T-cell (primary cell): ENCODE measurements around the gene HSPA1A. TPM values are rescaled to one million over a fixed set of nuclear protein-coding genes. Genes with fewer than 3 reads are reported as not detected.
"Not testable (repeated sequence)": the region's sequence is repeated elsewhere in the genome, so short reads cannot be mapped to it uniquely, and the experiment has no call there.

Source experiments
- ATAC-seq, 4 experiments: fragments of 200-7000 bp in 3 of 4; fragments of 150-1000 bp in 1 of 4; cut with Tn5 transposase; replicated peaks in 1 of 4; 1 replicate in 3 of 4; 2 replicates in 1 of 4; pipeline ENCODE4 v1.10.0; 2021; ENCODE audit warnings: moderate library complexity in 3 of 4, mild to moderate bottlenecking in 2 of 4, moderate number of reproducible peaks in 1 of 4
- CTCF ChIA-PET, 2 donors: fragments of 300-600 bp; sonication (Branson Sonifier 250); formaldehyde crosslinking; loops; one replicate each; lab custom pipeline; 2022; ENCODE audit warnings: antibody characterized with exemption in 2 of 2; lab: Charles Lee
- POLR2A ChIA-PET, 2 donors: fragments of 300-600 bp; sonication (Branson Sonifier 250); formaldehyde crosslinking; loops; one replicate each; lab custom pipeline; 2022; ENCODE audit warnings: antibody characterized with exemption in 2 of 2; lab: Charles Lee
- DNase-seq, 35 experiments: peaks; one replicate each; pipeline versions ENCODE4 v3.0.0 to v3.0.0-alpha.2; 2013 to 2023
- H3K27ac ChIP-seq: one replicate; pipeline ENCODE4 v1.5.1; 2013; ENCODE audit warnings: low read length
- H3K27me3 ChIP-seq, 2 experiments: replicated peaks in 1 of 2; 1 replicate in 1 of 2; 2 replicates in 1 of 2; pipeline versions ENCODE4 v1.6.1 to v1.7.0; 2013; ENCODE audit warnings: low read length in 1 of 2, mixed read lengths in 1 of 2; ENCODE audit not compliant: control insufficient read depth in 2 of 2, insufficient read depth in 2 of 2; ENCODE audit errors: extremely low read depth in 1 of 2
- H3K36me3 ChIP-seq, 2 donors: 1 replicate in 1 of 2; 2 replicates in 1 of 2; pipeline versions ENCODE4 v1.6.1 to v1.7.0; 2013; ENCODE audit warnings: low read length in 1 of 2; ENCODE audit not compliant: control insufficient read depth in 2 of 2, insufficient read depth in 1 of 2; ENCODE audit errors: extremely low read depth in 1 of 2
- H3K4me1 ChIP-seq, 2 experiments: 1 replicate in 1 of 2; 2 replicates in 1 of 2; pipeline versions ENCODE4 v1.6.1 to v1.7.0; 2013; ENCODE audit warnings: low read length in 2 of 2, mixed read lengths in 1 of 2; ENCODE audit not compliant: insufficient read depth in 2 of 2, control insufficient read depth in 1 of 2; ENCODE audit errors: extremely low read depth in 1 of 2
- H3K4me3 ChIP-seq, 2 donors: 1 replicate in 1 of 2; 2 replicates in 1 of 2; pipeline versions ENCODE4 v1.5.1 to v1.7.0; 2013; ENCODE audit warnings: mild to moderate bottlenecking in 2 of 2, low read length in 1 of 2, moderate library complexity in 1 of 2; ENCODE audit not compliant: control insufficient read depth in 1 of 2; ENCODE audit errors: extremely low read depth in 1 of 2
- H3K9me3 ChIP-seq: 2 replicates; pipeline ENCODE4 v1.7.0; 2013
- H3K27ac Mint-ChIP-seq, 2 donors: one replicate each; pipeline ENCODE4 v1.8.0; 2020 to 2021; ENCODE audit warnings: mild to moderate bottlenecking in 2 of 2, mixed read lengths in 2 of 2
- H3K27me3 Mint-ChIP-seq, 2 donors: one replicate each; pipeline ENCODE4 v1.8.0; 2021 to 2022; ENCODE audit warnings: mixed read lengths in 2 of 2
- H3K36me3 Mint-ChIP-seq: one replicate; pipeline ENCODE4 v1.8.0; 2021; ENCODE audit warnings: mixed read lengths
- H3K4me1 Mint-ChIP-seq, 3 donors: one replicate each; pipeline ENCODE4 v1.8.0; 2020 to 2022; ENCODE audit warnings: mixed read lengths in 3 of 3, mild to moderate bottlenecking in 1 of 3
- H3K4me3 Mint-ChIP-seq, 3 donors: one replicate each; pipeline ENCODE4 v1.8.0; 2020 to 2022; ENCODE audit warnings: mild to moderate bottlenecking in 3 of 3, mixed read lengths in 3 of 3, moderate library complexity in 3 of 3
- H3K9me3 Mint-ChIP-seq, 3 donors: one replicate each; pipeline ENCODE4 v1.8.0; 2020 to 2022; ENCODE audit warnings: mixed read lengths in 3 of 3
- WGBS: methylation state at CpG from one replicate; pipeline ENCODE4 v1.1.5; 2013; ENCODE audit warnings: missing lambda C conversion rate; ENCODE audit not compliant: insufficient coverage; 5-methylcytosine and 5-hydroxymethylcytosine counted together
- total RNA-seq, 35 experiments: library from RNA in 6 of 35; stranded (reverse) in 6 of 35; fragments of 120-200 nt in 1 of 35; gene quantifications; one replicate each; pipeline versions ENCODE4 v1.2.1 to v1.2.4 and lab custom pipeline; 2013 to 2026

Gene HSPA1A
- total RNA-seq, 5 donors from 2014 or later (not counting 1 experiment from before 2014, with no cell fraction given) = 8.8 to 117 (median 77.9) TPM

DNA sequence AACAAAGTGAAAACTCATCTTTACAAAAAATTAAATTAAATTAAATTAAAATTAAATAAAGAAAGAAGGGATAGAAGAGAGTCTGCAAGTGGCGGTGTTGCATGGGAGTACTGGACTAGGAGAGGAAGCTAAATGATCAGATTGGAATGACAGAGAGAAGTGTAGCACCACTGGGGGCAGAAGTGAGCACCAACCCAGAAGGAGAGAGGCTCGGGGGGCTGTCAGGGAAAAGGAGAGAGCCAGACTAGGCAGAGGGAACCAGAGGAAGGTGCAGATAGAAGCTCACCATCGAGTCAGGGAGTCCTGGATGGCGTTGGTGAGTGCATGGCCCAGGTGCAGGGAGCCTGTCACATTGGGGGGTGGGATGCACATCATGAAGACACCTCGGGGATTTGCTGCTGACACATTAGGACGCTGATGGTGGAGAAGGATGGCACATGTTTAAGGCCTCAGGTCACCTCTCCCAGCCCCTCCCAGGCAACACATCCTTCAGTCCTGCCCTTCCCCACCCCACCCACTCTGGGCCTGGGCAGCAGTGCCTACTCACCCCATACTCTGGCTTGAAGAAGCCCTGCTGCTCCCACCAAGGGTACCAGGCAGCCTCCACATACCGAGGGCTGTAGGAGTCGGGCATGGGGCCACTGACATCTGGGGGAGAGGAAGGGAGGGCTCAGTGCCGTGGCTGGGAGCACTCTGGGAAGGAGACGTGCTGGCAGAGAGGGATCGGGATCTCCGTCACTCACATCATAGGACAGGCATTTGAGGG is 23.8 kb upstream of the HSPA1A start:
- peak in 6 of 35 experiments; percentile 18 to 54 (median 30) for DNase-seq
- Mint-ChIP-seq H3K27me3 (no peaks in the 10 kb centered on the region), H3K4me3 (no peak overlapping the region), H3K27ac (peak overlapping the region; percentile 12 to 80), H3K36me3 (peaks cover 15% of the 10 kb centered on the region), H3K9me3 (no peaks in the 10 kb centered on the region), H3K4me1 (peaks cover 26 to 37% (median 29%) of the 10 kb centered on the region in 3 donors)
- CTCF ChIA-PET = interaction anchor here (0.5 to 1.4 kb wide), 5 partner anchors 18 to 135 kb away, joined by 3 to 7 read pairs (median 5); no protein-coding TSS in a partner anchor
- peaks cover 9 to 15% of the 10 kb centered on the region in 2 donors for H3K36me3 ChIP-seq
- H3K27me3 ChIP-seq = no peaks in the 10 kb centered on the region
- peaks cover 8 to 30% of the 10 kb centered on the region in 2 experiments for H3K4me1 ChIP-seq
- no peak overlapping the region for H3K4me3 ChIP-seq
- H3K27ac ChIP-seq = no peak overlapping the region
- ATAC-seq = no peak
- POLR2A ChIA-PET = no interaction called here
- no peaks in the 10 kb centered on the region for H3K9me3 ChIP-seq
- 46% methylated on average over 2 of the region's 12 CpGs for WGBS

DNA sequence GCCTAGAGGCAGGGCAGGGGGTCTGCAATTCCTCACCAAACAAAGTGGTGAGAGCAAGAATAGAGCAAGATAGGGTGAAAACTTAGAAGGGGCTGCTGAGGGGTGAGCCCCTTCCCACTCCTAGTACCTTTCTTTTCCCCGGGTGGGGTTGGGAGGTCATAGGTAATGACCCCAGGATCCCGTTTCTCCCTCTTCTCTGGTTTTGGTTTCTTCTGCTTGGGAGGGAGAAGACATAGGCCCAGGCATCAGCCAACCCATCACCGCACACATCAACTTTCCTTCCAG is 23.3 kb upstream of the HSPA1A start:
- DNase-seq (no peak), ATAC-seq (no peak)
- Mint-ChIP-seq H3K36me3 (peaks cover 15% of the 10 kb centered on the region), H3K4me1 (peaks cover 31 to 42% (median 33%) of the 10 kb centered on the region in 3 donors), H3K27me3 (no peaks in the 10 kb centered on the region), H3K9me3 (no peaks in the 10 kb centered on the region), H3K27ac (peak overlapping the region in 1 of 2 donors; percentile 24), H3K4me3 (no peak overlapping the region)
- Histone ChIP-seq H3K36me3 (peaks cover 9 to 15% of the 10 kb centered on the region in 2 donors), H3K4me3 (no peak overlapping the region), H3K27me3 (no peaks in the 10 kb centered on the region), H3K9me3 (no peaks in the 10 kb centered on the region), H3K27ac (no peak overlapping the region), H3K4me1 (peaks cover 10 to 34% of the 10 kb centered on the region in 2 experiments)
- WGBS = no CpG with 5 or more reads among the region's 3 CpGs
- POLR2A ChIA-PET = no interaction called here
- CTCF ChIA-PET = interaction anchor here (0.5 to 0.7 kb wide), 2 partner anchors 22 to 135 kb away, joined by 3 to 6 read pairs; no protein-coding TSS in a partner anchor

DNA sequence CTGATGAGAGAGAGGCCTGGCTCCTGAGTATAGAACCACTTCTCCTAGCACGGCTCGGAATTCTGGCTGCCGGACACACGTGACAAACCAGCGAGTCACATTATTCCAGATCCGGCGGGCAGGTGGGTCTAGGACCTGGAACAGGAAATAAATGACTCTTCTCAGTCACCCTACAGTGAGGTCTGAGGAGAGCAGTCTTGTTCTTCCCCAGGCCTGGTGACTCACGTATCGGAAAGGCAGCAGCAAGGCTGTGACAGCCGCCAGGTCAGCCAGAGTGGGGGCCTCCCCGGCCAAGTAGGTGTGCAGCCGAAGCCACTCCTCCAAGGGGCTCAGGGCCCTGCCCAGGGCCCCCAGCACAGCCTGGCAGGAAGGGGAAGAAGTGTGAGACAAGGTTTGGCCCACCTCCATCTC is 22.6 kb upstream of the HSPA1A start:
- CTCF ChIA-PET = no interaction called here
- H3K4me3 Mint-ChIP-seq = peak overlapping the region in 1 of 3 donors; percentile 95

DNA sequence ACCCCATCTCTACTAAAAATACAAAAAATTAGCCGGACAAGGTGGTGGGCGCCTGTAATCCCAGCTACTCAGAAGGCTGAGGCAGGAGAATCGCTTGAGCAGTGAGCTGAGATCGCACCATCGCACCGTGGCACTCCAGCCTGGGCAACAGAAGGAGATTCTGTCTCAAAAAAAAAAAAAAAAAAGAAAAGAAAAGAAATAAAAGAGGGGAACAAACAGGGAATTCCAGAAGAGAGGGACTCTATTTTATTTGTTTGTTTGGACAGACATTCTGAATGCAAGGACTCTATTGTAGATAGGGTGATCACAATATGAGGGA is 21.5 kb upstream of the HSPA1A start:
- Mint-ChIP-seq H3K4me3 (peak overlapping the region; percentile 78 to 96 (median 95)), H3K4me1 (peaks cover 45 to 57% (median 46%) of the 10 kb centered on the region in 3 donors), H3K36me3 (peaks cover 15% of the 10 kb centered on the region), H3K27ac (peak overlapping the region; percentile 84 to 96)
- H3K4me3 ChIP-seq, H3K9me3 Mint-ChIP-seq, POLR2A ChIA-PET, DNase-seq, H3K27me3 ChIP-seq, H3K9me3 ChIP-seq, ATAC-seq, H3K27me3 Mint-ChIP-seq: not testable (repeated sequence)
- peak overlapping the region; percentile 79 for H3K27ac ChIP-seq
- 100% methylated on average over 4 of the region's 6 CpGs for WGBS
- peaks cover 9 to 15% of the 10 kb centered on the region in 2 donors for H3K36me3 ChIP-seq
- CTCF ChIA-PET = interaction anchor here in 1 of 2 donors (0.7 kb wide), 1 partner anchor 51 kb away, joined by 8 read pairs; no protein-coding TSS in a partner anchor
- peaks cover 23 to 49% of the 10 kb centered on the region in 2 experiments for H3K4me1 ChIP-seq

More for the DNA sequence above, 22.6 kb upstream of the HSPA1A start:
- H3K4me1 Mint-ChIP-seq = peaks cover 38 to 49% (median 41%) of the 10 kb centered on the region in 3 donors
- no peak for DNase-seq
- POLR2A ChIA-PET = no interaction called here
- 77% methylated on average over 4 of the region's 12 CpGs for WGBS
- peaks cover 9 to 15% of the 10 kb centered on the region in 2 donors for H3K36me3 ChIP-seq
- H3K27me3 Mint-ChIP-seq = no peaks in the 10 kb centered on the region
- H3K27ac Mint-ChIP-seq = peak overlapping the region; percentile 19 to 24
- H3K4me1 ChIP-seq = peaks cover 17 to 41% of the 10 kb centered on the region in 2 experiments
- ATAC-seq = no peak
- peaks cover 15% of the 10 kb centered on the region for H3K36me3 Mint-ChIP-seq
- H3K9me3 Mint-ChIP-seq = no peaks in the 10 kb centered on the region
- H3K27me3 ChIP-seq = no peaks in the 10 kb centered on the region
- no peak overlapping the region for H3K4me3 ChIP-seq
- H3K27ac ChIP-seq = peak overlapping the region; percentile 18
- H3K9me3 ChIP-seq = no peaks in the 10 kb centered on the region

DNA sequence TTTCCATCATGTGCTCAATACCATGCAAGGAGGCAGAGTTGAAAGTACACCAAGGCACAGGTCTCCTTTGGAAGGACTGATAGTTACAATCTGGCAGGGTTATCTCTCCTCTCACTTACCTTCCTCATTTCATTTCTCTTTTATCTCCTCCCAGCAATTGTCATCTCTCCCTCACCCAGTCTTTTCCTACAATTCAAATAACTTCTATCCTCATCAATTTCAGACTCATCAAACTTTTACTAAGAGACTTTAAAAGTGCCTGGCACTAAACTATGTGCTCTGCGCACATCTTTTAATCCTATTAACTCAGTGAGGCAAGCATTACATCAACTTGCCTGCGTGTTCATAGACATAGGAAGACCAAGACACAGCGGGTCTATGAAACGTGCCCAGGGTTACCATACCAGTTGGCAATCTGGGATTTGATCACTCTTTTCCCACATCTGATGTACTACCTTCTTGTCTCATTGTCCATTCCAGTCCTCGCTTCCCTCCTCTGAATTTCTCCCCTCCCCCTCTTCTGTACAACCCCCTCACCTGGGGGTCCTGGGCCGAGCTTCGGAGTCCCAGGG is 21.0 kb upstream of the HSPA1A start:
- Histone ChIP-seq H3K4me1 (peaks cover 23 to 49% of the 10 kb centered on the region in 2 experiments), H3K36me3 (peaks cover 9 to 15% of the 10 kb centered on the region in 2 donors), H3K27ac (peak overlapping the region; percentile 79), H3K27me3 (no peaks in the 10 kb centered on the region), H3K9me3 (no peaks in the 10 kb centered on the region), H3K4me3 (peak overlapping the region; percentile 82 to 94)
- DNase-seq (peak in 2 of 35 experiments; percentile 13 to 46), ATAC-seq (no peak)
- Mint-ChIP-seq H3K9me3 (no peaks in the 10 kb centered on the region), H3K4me1 (peaks cover 46 to 54% (median 46%) of the 10 kb centered on the region in 3 donors), H3K36me3 (peaks cover 10% of the 10 kb centered on the region), H3K27me3 (no peaks in the 10 kb centered on the region), H3K27ac (peak overlapping the region; percentile 84 to 96), H3K4me3 (peak overlapping the region; percentile 78 to 96 (median 95))
- 19% methylated on average over 7 of the region's 7 CpGs for WGBS
- POLR2A ChIA-PET = interaction anchor here in 1 of 2 donors (0.6 kb wide), 1 partner anchor 32 kb away, joined by 4 read pairs; no protein-coding TSS in a partner anchor
- CTCF ChIA-PET = no interaction called here

DNA sequence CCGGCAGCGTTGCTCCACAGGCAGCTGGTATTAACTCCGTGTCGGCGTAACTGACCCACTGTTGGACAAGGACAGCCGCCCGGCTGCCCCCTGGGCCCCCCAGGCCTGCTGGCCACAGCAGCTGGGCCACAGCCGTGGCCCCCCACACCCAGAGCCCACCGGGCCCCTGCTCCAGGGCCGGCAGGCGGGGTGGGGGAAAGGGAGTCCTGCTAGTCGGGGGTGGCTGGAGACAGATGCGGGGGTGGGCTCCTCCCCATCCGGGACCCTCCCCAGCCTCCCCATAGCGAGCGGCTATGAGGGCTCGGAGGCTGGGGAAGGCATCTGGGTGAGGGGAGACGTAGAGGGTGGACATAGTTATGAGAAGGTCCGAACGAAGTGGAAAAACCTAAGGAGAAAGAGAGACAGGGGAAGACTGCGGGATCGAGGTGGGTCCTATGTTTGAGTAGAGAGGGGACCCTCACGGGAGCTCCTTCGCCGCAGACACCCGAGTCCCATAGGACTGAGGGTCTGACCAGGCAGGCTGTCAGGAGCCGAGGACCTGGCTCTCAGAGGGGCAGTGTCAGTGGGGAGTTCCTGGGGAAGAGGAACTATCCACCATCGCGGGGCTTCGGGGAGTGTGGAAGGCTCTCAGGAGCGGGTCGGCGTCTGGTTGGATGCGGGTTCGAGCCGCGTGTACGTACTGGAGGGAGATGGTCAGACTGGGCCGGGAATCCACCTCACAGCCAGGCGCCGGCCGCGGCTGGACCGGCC is 20.3 kb upstream of the HSPA1A start:
- Histone ChIP-seq H3K27ac (peak overlapping the region; percentile 79), H3K9me3 (no peaks in the 10 kb centered on the region), H3K27me3 (no peaks in the 10 kb centered on the region), H3K36me3 (peaks cover 9 to 15% of the 10 kb centered on the region in 2 donors), H3K4me1 (peaks cover 23 to 49% of the 10 kb centered on the region in 2 experiments), H3K4me3 (peak overlapping the region; percentile 82 to 94)
- POLR2A ChIA-PET = interaction anchor here in 1 of 2 donors (0.6 kb wide), 1 partner anchor 31 kb away, joined by 4 read pairs; no protein-coding TSS in a partner anchor
- WGBS = 2% methylated on average over 34 of the region's 44 CpGs
- Mint-ChIP-seq H3K9me3 (no peaks in the 10 kb centered on the region), H3K4me3 (peak overlapping the region; percentile 95 to 97 (median 96)), H3K27me3 (no peaks in the 10 kb centered on the region), H3K36me3 (peaks cover 8% of the 10 kb centered on the region), H3K4me1 (peaks cover 46 to 51% (median 46%) of the 10 kb centered on the region in 3 donors), H3K27ac (peak overlapping the region; percentile 98 to 99)
- peak in 1 of 35 experiments; percentile 32 for DNase-seq
- peak in 2 of 4 experiments; percentile 6 to 10 for ATAC-seq
- CTCF ChIA-PET = interaction anchor here in 1 of 2 donors (1.0 kb wide), 2 partner anchors 22 to 56 kb away, joined by 3 to 4 read pairs; no protein-coding TSS in a partner anchor
